ENCODE results near the gene NDST1. TPM values are rescaled to one million over a fixed set of nuclear protein-coding genes. Genes with fewer than 3 reads are reported as not detected.

NDST1 gene
- total RNA-seq, 1 donor from 2014 or later: 101 TPM

GRCh38 chr5:150500905-150501304 lies 7.0 kb upstream of the NDST1 start:
- Mint-ChIP-seq H3K27me3 (no peaks in the 10 kb centered on the region), H3K36me3 (peaks cover under 1% of the 10 kb centered on the region), H3K27ac (peak overlapping the region; percentile 88), H3K4me3 (peak overlapping the region; percentile 52), H3K4me1 (ENCODE audit: unreplicated experiment) (peaks cover 78% of the 10 kb centered on the region), H3K9me3 (no peaks in the 10 kb centered on the region)
- DNase-seq (ENCODE audit: extremely low spot score, unreplicated experiment): no peak
- TF ChIP-seq, protein P1, sequence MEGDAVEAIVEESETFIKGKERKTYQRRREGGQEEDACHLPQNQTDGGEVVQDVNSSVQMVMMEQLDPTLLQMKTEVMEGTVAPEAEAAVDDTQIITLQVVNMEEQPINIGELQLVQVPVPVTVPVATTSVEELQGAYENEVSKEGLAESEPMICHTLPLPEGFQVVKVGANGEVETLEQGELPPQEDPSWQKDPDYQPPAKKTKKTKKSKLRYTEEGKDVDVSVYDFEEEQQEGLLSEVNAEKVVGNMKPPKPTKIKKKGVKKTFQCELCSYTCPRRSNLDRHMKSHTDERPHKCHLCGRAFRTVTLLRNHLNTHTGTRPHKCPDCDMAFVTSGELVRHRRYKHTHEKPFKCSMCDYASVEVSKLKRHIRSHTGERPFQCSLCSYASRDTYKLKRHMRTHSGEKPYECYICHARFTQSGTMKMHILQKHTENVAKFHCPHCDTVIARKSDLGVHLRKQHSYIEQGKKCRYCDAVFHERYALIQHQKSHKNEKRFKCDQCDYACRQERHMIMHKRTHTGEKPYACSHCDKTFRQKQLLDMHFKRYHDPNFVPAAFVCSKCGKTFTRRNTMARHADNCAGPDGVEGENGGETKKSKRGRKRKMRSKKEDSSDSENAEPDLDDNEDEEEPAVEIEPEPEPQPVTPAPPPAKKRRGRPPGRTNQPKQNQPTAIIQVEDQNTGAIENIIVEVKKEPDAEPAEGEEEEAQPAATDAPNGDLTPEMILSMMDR (conservative IDR thresholded peaks at IDR 0.05): no peak

GRCh38 chr5:150502106-150502505 lies 5.8 kb upstream of the NDST1 start:
- TF ChIP-seq, protein P1 (conservative IDR thresholded peaks at IDR 0.05): no peak
- H3K4me3 Mint-ChIP-seq: peak overlapping the region; percentile 36
- no peak for DNase-seq (ENCODE audit: extremely low spot score, unreplicated experiment)
- no peaks in the 10 kb centered on the region for H3K36me3 Mint-ChIP-seq
- peak overlapping the region; percentile 90 for H3K27ac Mint-ChIP-seq
- H3K9me3 Mint-ChIP-seq: no peaks in the 10 kb centered on the region
- H3K4me1 Mint-ChIP-seq (ENCODE audit: unreplicated experiment): peaks cover 68% of the 10 kb centered on the region
- H3K27me3 Mint-ChIP-seq: no peaks in the 10 kb centered on the region

GRCh38 chr5:150502847-150503246 lies 5.1 kb upstream of the NDST1 start:
- no peak overlapping the region for H3K27ac Mint-ChIP-seq
- H3K27me3 Mint-ChIP-seq: no peaks in the 10 kb centered on the region

DNA sequence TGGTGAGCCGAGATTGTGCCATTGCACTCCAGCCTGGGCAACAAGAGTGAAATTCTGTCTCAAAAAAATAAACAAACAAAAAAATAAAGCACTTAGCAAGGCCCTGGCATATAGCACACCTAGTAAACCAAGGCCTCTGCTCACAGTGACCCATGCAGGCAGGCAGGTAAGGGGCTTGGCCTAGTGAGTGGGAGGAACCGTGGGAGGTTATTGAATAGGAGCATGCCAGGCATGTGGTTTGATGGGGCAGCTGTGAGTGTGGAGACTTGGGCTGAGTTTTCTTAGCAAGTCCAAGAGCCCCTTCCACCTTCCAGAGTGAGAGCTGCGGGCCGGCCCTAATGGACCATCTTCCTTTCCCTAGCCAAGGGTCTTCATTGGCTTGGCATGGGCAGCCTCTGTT lies 4.5 kb upstream of the NDST1 start:
- no peaks in the 10 kb centered on the region for H3K9me3 Mint-ChIP-seq
- no peak overlapping the region for H3K27ac Mint-ChIP-seq
- H3K4me3 Mint-ChIP-seq: no peak overlapping the region
- no peak for DNase-seq (ENCODE audit: extremely low spot score, unreplicated experiment)
- TF ChIP-seq, protein P1 (conservative IDR thresholded peaks at IDR 0.05): no peak
- H3K4me1 Mint-ChIP-seq (ENCODE audit: unreplicated experiment): peaks cover 65% of the 10 kb centered on the region
- no peaks in the 10 kb centered on the region for H3K27me3 Mint-ChIP-seq
- no peaks in the 10 kb centered on the region for H3K36me3 Mint-ChIP-seq

More at GRCh38 chr5:150502847-150503246, 5.1 kb upstream of the NDST1 start:
- Mint-ChIP-seq H3K4me1 (ENCODE audit: unreplicated experiment) (peaks cover 66% of the 10 kb centered on the region), H3K9me3 (no peaks in the 10 kb centered on the region), H3K36me3 (no peaks in the 10 kb centered on the region), H3K4me3 (no peak overlapping the region)
- TF ChIP-seq, protein P1 (conservative IDR thresholded peaks at IDR 0.05): no peak
- DNase-seq (ENCODE audit: extremely low spot score, unreplicated experiment): no peak

GRCh38 chr5:150503977-150504620 lies 3.8 kb upstream of the NDST1 start:
- Mint-ChIP-seq H3K4me3 (no peak overlapping the region), H3K4me1 (ENCODE audit: unreplicated experiment) (peaks cover 60% of the 10 kb centered on the region)

More at GRCh38 chr5:150503977-150504620, 3.8 kb upstream of the NDST1 start:
- no peaks in the 10 kb centered on the region for H3K9me3 Mint-ChIP-seq
- H3K27ac Mint-ChIP-seq: no peak overlapping the region
- H3K27me3 Mint-ChIP-seq: no peaks in the 10 kb centered on the region
- DNase-seq (ENCODE audit: extremely low spot score, unreplicated experiment): no peak
- TF ChIP-seq, protein P1 (conservative IDR thresholded peaks at IDR 0.05): no peak
- H3K36me3 Mint-ChIP-seq: no peaks in the 10 kb centered on the region

All from type B pancreatic cell (in vitro differentiated cells).